Measurements from ENCODE around the gene CDKN2D.
"Not testable (repeated sequence)": the region's sequence is repeated elsewhere in the genome, so short reads cannot be mapped to it uniquely, and the experiment has no call there.

Gene CDKN2D

GRCh38 chr19:10546817-10547216 lies 22.0 kb downstream of the CDKN2D start:
- no peak for TF ChIP-seq HDGF (IDR thresholded peaks at IDR 0.05; ENCODE audit: borderline replicate concordance)
- no peak for TF ChIP-seq BHLHE40 (IDR thresholded peaks at IDR 0.05; ENCODE audit: borderline replicate concordance)
- TF ChIP-seq ZNF384 (IDR thresholded peaks at IDR 0.05): no peak
- TF ChIP-seq NFRKB (IDR thresholded peaks at IDR 0.05): no peak
- CTCF ChIA-PET: interaction anchor here (0.6 kb wide), 1 partner anchor 12 kb away, joined by 3 read pairs; no protein-coding TSS in a partner anchor
- POLR2A ChIA-PET: no interaction called here
- no peak for DNase-seq (ENCODE audit: extremely low spot score)

GRCh38 chr19:10544753-10545251 lies 24.0 kb downstream of the CDKN2D start:
- POLR2A ChIA-PET: interaction anchor here (1.1 kb wide), 1 partner anchor 9 kb away, joined by 3 read pairs; no protein-coding TSS in a partner anchor
- CTCF ChIA-PET: no interaction called here
- no peak for DNase-seq (ENCODE audit: extremely low spot score)
- no peak for TF ChIP-seq BHLHE40 (IDR thresholded peaks at IDR 0.05; ENCODE audit: borderline replicate concordance)
- TF ChIP-seq PKNOX1 (IDR thresholded peaks at IDR 0.05): no peak
- TF ChIP-seq ELF4 (IDR thresholded peaks at IDR 0.05): no peak
- TF ChIP-seq ARNT (IDR thresholded peaks at IDR 0.05): no peak
- no peak for TF ChIP-seq SUZ12 (IDR thresholded peaks at IDR 0.05)
- TF ChIP-seq FOXM1 (IDR thresholded peaks at IDR 0.05; ENCODE audit: borderline replicate concordance): no peak
- no peak for TF ChIP-seq SP1 (IDR thresholded peaks at IDR 0.05)
- no peak for TF ChIP-seq NFRKB (IDR thresholded peaks at IDR 0.05)
- TF ChIP-seq FOXA1 (IDR thresholded peaks at IDR 0.05): no peak
- no peak for TF ChIP-seq CTBP1 (IDR thresholded peaks at IDR 0.05; ENCODE audit: borderline replicate concordance)
- no peak for TF ChIP-seq HDGF (IDR thresholded peaks at IDR 0.05; ENCODE audit: borderline replicate concordance)
- TF ChIP-seq ZNF384 (IDR thresholded peaks at IDR 0.05): no peak
- no peak for TF ChIP-seq FOXK2 (IDR thresholded peaks at IDR 0.05)

- no peak for DNase-seq (ENCODE audit: extremely low spot score)
- TF ChIP-seq ARNT (IDR thresholded peaks at IDR 0.05) (no peak), PKNOX1 (IDR thresholded peaks at IDR 0.05) (no peak), FOXM1 (IDR thresholded peaks at IDR 0.05; ENCODE audit: borderline replicate concordance) (no peak), LEF1 (IDR thresholded peaks at IDR 0.05; ENCODE audit: borderline replicate concordance) (no peak), ZNF384 (IDR thresholded peaks at IDR 0.05) (no peak), BHLHE40 (IDR thresholded peaks at IDR 0.05; ENCODE audit: borderline replicate concordance) (no peak)
- CTCF ChIA-PET: no interaction called here
- POLR2A ChIA-PET: interaction anchor here (1.1 kb wide), 1 partner anchor 10 kb away, joined by 3 read pairs; no protein-coding TSS in a partner anchor
Observed at GRCh38 chr19:10544242-10544752, 24.5 kb downstream of the CDKN2D start.

GRCh38 chr19:10543420-10544241 lies 25.1 kb downstream of the CDKN2D start, which contains the start of gene ATG4D:
Gene ATG4D, plus strand, starts transcription at chr19:10543904. Its CDS starts 187 bp downstream, at chr19:10544091.
- DNase-seq (ENCODE audit: extremely low spot score): peak; percentile 98
- TF ChIP-seq PKNOX1 (IDR thresholded peaks at IDR 0.05) (no peak), ELF4 (IDR thresholded peaks at IDR 0.05) (no peak), NFRKB (IDR thresholded peaks at IDR 0.05) (no peak), L3MBTL2 (conservative IDR thresholded peaks at IDR 0.05) (no peak), HDGF (IDR thresholded peaks at IDR 0.05; ENCODE audit: borderline replicate concordance) (no peak), SP1 (IDR thresholded peaks at IDR 0.05) (no peak), ZNF384 (IDR thresholded peaks at IDR 0.05) (no peak), FOXK2 (IDR thresholded peaks at IDR 0.05) (no peak), CTBP1 (IDR thresholded peaks at IDR 0.05; ENCODE audit: borderline replicate concordance) (no peak), FOXA1 (IDR thresholded peaks at IDR 0.05) (no peak), SUZ12 (IDR thresholded peaks at IDR 0.05) (no peak), ARNT (IDR thresholded peaks at IDR 0.05) (no peak), FOXM1 (IDR thresholded peaks at IDR 0.05; ENCODE audit: borderline replicate concordance) (no peak), TARDBP (IDR thresholded peaks at IDR 0.05) (no peak), BHLHE40 (IDR thresholded peaks at IDR 0.05; ENCODE audit: borderline replicate concordance) (no peak), LEF1 (IDR thresholded peaks at IDR 0.05; ENCODE audit: borderline replicate concordance) (no peak)
- POLR2A ChIA-PET: interaction anchor here (1.0 to 1.4 kb wide), 3 partner anchors 9 to 158 kb away, joined by 3 to 4 read pairs (median 4); partner anchors contain the start of genes KRI1 and QTRT1
- CTCF ChIA-PET: interaction anchor here (2.0 kb wide), 1 partner anchor 24 kb away, joined by 4 read pairs; no protein-coding TSS in a partner anchor

- ChIA-PET CTCF (interaction anchor here (0.7 to 2.0 kb wide), 4 partner anchors 9 to 38 kb away, joined by 3 to 4 read pairs (median 4); partner anchors contain the start of gene S1PR5), POLR2A (interaction anchor here (1.0 to 1.4 kb wide), 4 partner anchors 10 to 158 kb away, joined by 3 to 4 read pairs (median 4); partner anchors contain the start of genes KRI1, QTRT1 and S1PR5)
- TF ChIP-seq PKNOX1 (IDR thresholded peaks at IDR 0.05) (no peak), FOXK2 (IDR thresholded peaks at IDR 0.05) (no peak), FOXM1 (IDR thresholded peaks at IDR 0.05; ENCODE audit: borderline replicate concordance) (no peak), NFRKB (IDR thresholded peaks at IDR 0.05) (no peak), ZNF384 (IDR thresholded peaks at IDR 0.05) (no peak), BHLHE40 (IDR thresholded peaks at IDR 0.05; ENCODE audit: borderline replicate concordance) (no peak)
- DNase-seq (ENCODE audit: extremely low spot score): no peak
Observed at GRCh38 chr19:10543059-10543419, 25.7 kb downstream of the CDKN2D start.

GRCh38 chr19:10539016-10539415 lies 29.8 kb downstream of the CDKN2D start:
- POLR2A ChIA-PET: not testable (repeated sequence)

More at GRCh38 chr19:10539016-10539415, 29.8 kb downstream of the CDKN2D start:
- not testable (repeated sequence) for DNase-seq (ENCODE audit: extremely low spot score)
- CTCF ChIA-PET: interaction anchor here (0.6 kb wide), 1 partner anchor 67 kb away, joined by 3 read pairs; no protein-coding TSS in a partner anchor

Measured in HEK293T (cell line).